Psoas muscle (tissue), 8 donors: ENCODE results near the gene OR51B5. TPM values are rescaled to one million over a fixed set of nuclear protein-coding genes. Genes with fewer than 3 reads are reported as not detected.
"Not testable (repeated sequence)": the region's sequence is repeated elsewhere in the genome, so short reads cannot be mapped to it uniquely, and the experiment has no call there.

ENCODE experiments used
- ATAC-seq, 4 donors: fragments of 200-7000 bp; cut with Tn5 transposase; one replicate each; pipeline ENCODE4 v1.9.1; 2020; ENCODE audit warnings: moderate library complexity in 3 of 4, mild to moderate bottlenecking in 2 of 4
- DNase-seq, 2 donors: peaks; one replicate each; pipeline ENCODE4 v3.0.0-alpha.2; 2020
- H3K27ac ChIP-seq: fragments of 200-600 bp; one replicate; pipeline ENCODE4 v1.8.0; 2022
- H3K27me3 ChIP-seq, 3 donors: fragments of 200-600 bp in 1 of 3; one replicate each; pipeline versions ENCODE4 v1.6.1 to v1.8.0; 2013 to 2022; ENCODE audit warnings: low read length in 2 of 3, mild to moderate bottlenecking in 2 of 3, moderate library complexity in 1 of 3; ENCODE audit not compliant: insufficient read depth in 3 of 3
- H3K36me3 ChIP-seq, 2 donors: fragments of 200-600 bp in 1 of 2; one replicate each; pipeline versions ENCODE4 v1.6.1 to v1.8.0; 2013 to 2022; ENCODE audit warnings: low read depth in 1 of 2, mild to moderate bottlenecking in 1 of 2, moderate library complexity in 1 of 2; ENCODE audit not compliant: insufficient read depth in 1 of 2
- H3K4me1 ChIP-seq: fragments of 200-600 bp; one replicate; pipeline ENCODE4 v1.8.0; 2022
- H3K4me3 ChIP-seq: fragments of 200-600 bp; one replicate; pipeline ENCODE4 v1.8.0; 2022; ENCODE audit warnings: mild to moderate bottlenecking
- H3K9me3 ChIP-seq: fragments of 200-600 bp; one replicate; pipeline ENCODE4 v1.8.0; 2022
- CTCF ChIP-seq: fragments of 200-600 bp; IDR thresholded peaks from one replicate; pipeline ENCODE4 v1.8.0; 2022; ENCODE audit warnings: antibody characterized with exemption
- WGBS, 3 donors: extraction: QIAGEN DNeasy Blood & Tissue Kit; methylation state at CpG; one replicate each; pipeline versions ENCODE4 v1.1.6 to v1.1.7; 2013; 5-methylcytosine and 5-hydroxymethylcytosine counted together
- intact Hi-C, 2 donors: fragments of 100-400 bp; cut with DNase I; formaldehyde crosslinking; loops; one replicate each; pipeline versions ENCODE4 v1.11.0 to v1.14.2; 2022
- polyA plus RNA-seq, 3 donors: library from polyadenylated mRNA; stranded (reverse); fragments of 200-250 nt; gene quantifications; one replicate each; pipeline ENCODE4 v1.2.3, GENCODE V29; 2013
- total RNA-seq, 4 donors: library from RNA; stranded (reverse); fragmentation: NEBNext Ultra II Directional in 2 of 4; extraction: Animal tissue kit (Norgen Biotek cat#: 25700) in 2 of 4; gene quantifications; one replicate each; pipeline versions ENCODE4 v1.2.1 to v1.2.4, GENCODE V29; 2021 to 2023
- donor health status: healthy with polysubstance abuse.
- donor health status: DM: no; HTN: no; CAD: no; lungs with moderate emphysema.
- donor health status: Bipolar disorder and iron deficiency.
- donor health status: healthy.
- donor health status: DM: yes; HTN: yes; CAD: no.
- donor health status: DM: no; HTN: no; CAD: no.
- donor health status: DM: no; HTN: no; CAD: no.
- donor health status: DM: yes; HTN: yes; CAD: no.

Gene OR51B5
- total and polyA plus RNA-seq, 7 donors: not detected

- peak; percentile 25 for TF ChIP-seq CTCF
- no peak overlapping the region for H3K4me3 ChIP-seq
- ATAC-seq (no peak), DNase-seq (no peak)
- no peaks in the 10 kb centered on the region for H3K36me3 ChIP-seq
- 72 to 75% (median 75%) methylated on average over 4 of the region's 4 CpGs for WGBS, 3 donors
- no peak overlapping the region for H3K27ac ChIP-seq
- no peaks in the 10 kb centered on the region for H3K9me3 ChIP-seq
- H3K27me3 ChIP-seq: peaks cover 0 to 1% (median 0%) of the 10 kb centered on the region in 3 donors
- intact Hi-C loops: no loop called here
- H3K4me1 ChIP-seq: no peaks in the 10 kb centered on the region
These were observed 37.5 kb upstream of the OR51B5 start for GRCh38 chr11:5380740-5381342.

- Histone ChIP-seq H3K4me1 (no peaks in the 10 kb centered on the region), H3K27ac (no peak overlapping the region), H3K9me3 (no peaks in the 10 kb centered on the region), H3K4me3 (no peak overlapping the region), H3K27me3 (no peaks in the 10 kb centered on the region), H3K36me3 (no peaks in the 10 kb centered on the region)
- intact Hi-C loops: no loop called here
- no peak for ATAC-seq
- no peak for DNase-seq
- no peak for TF ChIP-seq CTCF
These were observed 26.5 kb upstream of the OR51B5 start for GRCh38 chr11:5369789-5370188.

GRCh38 chr11:5368502-5369043 is 25.2 kb upstream of the OR51B5 start:
- ATAC-seq: no peak
- TF ChIP-seq CTCF: no peak
- no peak overlapping the region for H3K27ac ChIP-seq
- intact Hi-C loops: no loop called here
- H3K36me3 ChIP-seq: no peaks in the 10 kb centered on the region
- no peaks in the 10 kb centered on the region for H3K9me3 ChIP-seq
- no peaks in the 10 kb centered on the region for H3K4me1 ChIP-seq
- H3K4me3 ChIP-seq: no peak overlapping the region
- no peaks in the 10 kb centered on the region for H3K27me3 ChIP-seq
- WGBS, 3 donors: 38 to 50% (median 48%) methylated on average over 3 of the region's 3 CpGs
- DNase-seq: no peak

- Histone ChIP-seq H3K4me1 (no peaks in the 10 kb centered on the region), H3K27me3 (no peaks in the 10 kb centered on the region), H3K36me3 (no peaks in the 10 kb centered on the region), H3K9me3 (no peaks in the 10 kb centered on the region), H3K27ac (no peak overlapping the region), H3K4me3 (no peak overlapping the region)
- WGBS, 3 donors: 41 to 87% (median 74%) methylated on average over 2 of the region's 2 CpGs
- TF ChIP-seq CTCF: no peak
- intact Hi-C loops: no loop called here
- DNase-seq: no peak
- ATAC-seq: no peak
These were observed 24.2 kb upstream of the OR51B5 start for GRCh38 chr11:5367448-5368074.

DNA sequence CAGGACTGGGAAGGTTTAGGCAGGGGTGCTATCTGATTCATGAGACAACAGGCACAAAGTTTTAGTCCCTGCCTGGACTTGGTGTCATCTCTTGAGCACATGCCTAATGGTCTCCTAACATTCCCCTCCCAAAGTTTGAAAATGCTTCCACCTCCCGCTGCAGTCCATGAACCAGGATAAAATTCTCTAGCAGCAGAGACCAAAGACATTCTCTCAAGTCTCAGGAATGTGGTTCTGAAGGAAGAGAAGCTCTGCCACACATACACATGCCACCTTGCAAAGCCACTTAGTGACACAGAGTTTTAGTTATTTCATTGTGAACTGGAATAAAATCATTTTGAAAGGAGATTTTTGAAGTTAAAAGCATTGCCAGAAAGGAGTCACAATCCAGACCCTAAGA is 23.5 kb upstream of the OR51B5 start:
- Histone ChIP-seq H3K27me3 (no peaks in the 10 kb centered on the region), H3K36me3 (no peaks in the 10 kb centered on the region), H3K4me3 (no peak overlapping the region), H3K27ac (no peak overlapping the region), H3K4me1 (no peaks in the 10 kb centered on the region), H3K9me3 (no peaks in the 10 kb centered on the region)
- 0 to 80% (median 74%) methylated on average over 1 of the region's 1 CpG for WGBS, 3 donors
- DNase-seq (no peak), ATAC-seq (no peak)
- intact Hi-C loops: no loop called here
- TF ChIP-seq CTCF: no peak

GRCh38 chr11:5366365-5366764 is 23.0 kb upstream of the OR51B5 start:
- intact Hi-C loops, DNase-seq, H3K9me3 ChIP-seq, H3K36me3 ChIP-seq, H3K27me3 ChIP-seq, H3K27ac ChIP-seq, H3K4me3 ChIP-seq, ATAC-seq, H3K4me1 ChIP-seq: not testable (repeated sequence)
- WGBS, 3 donors: 75 to 90% (median 89%) methylated on average over 6 of the region's 6 CpGs
